HG02970 (cell line): ENCODE data around the gene NHERF2.

Experiments
- ATAC-seq: cut with Tn5 transposase; IDR thresholded peaks from one replicate; pipeline ENCODE4 v1.9.1; 2021; ENCODE audit warnings: mild to moderate bottlenecking, moderate library complexity, moderate number of reproducible peaks; ENCODE audit not compliant: unreplicated experiment, low FRiP score

The NHERF2 gene

GRCh38 chr16:2056077-2056476 is 29.4 kb downstream of the NHERF2 start:
- ATAC-seq = no peak

- ATAC-seq = no peak
Observed at GRCh38 chr16:2056681-2057407, 30.1 kb downstream of the NHERF2 start.

- no peak for ATAC-seq
Observed at GRCh38 chr16:2057438-2057837, 30.7 kb downstream of the NHERF2 start.

GRCh38 chr16:2058420-2058819 is 31.7 kb downstream of the NHERF2 start:
- ATAC-seq = no peak

GRCh38 chr16:2058872-2059271 is 32.2 kb downstream of the NHERF2 start:
- no peak for ATAC-seq

GRCh38 chr16:2060346-2060745 is 33.6 kb downstream of the NHERF2 start:
- no peak for ATAC-seq

GRCh38 chr16:2061023-2061422 is 34.3 kb downstream of the NHERF2 start:
- no peak for ATAC-seq

GRCh38 chr16:2061526-2061925 is 34.8 kb downstream of the NHERF2 start:
- no peak for ATAC-seq

GRCh38 chr16:2062801-2063200 is 36.1 kb downstream of the NHERF2 start:
- no peak for ATAC-seq

- no peak for ATAC-seq
Observed at GRCh38 chr16:2063861-2064260, 37.2 kb downstream of the NHERF2 start.

GRCh38 chr16:2064368-2064945 is 37.8 kb downstream of the NHERF2 start:
- ATAC-seq = no peak

GRCh38 chr16:2066139-2066538 is 39.4 kb downstream of the NHERF2 start:
- no peak for ATAC-seq

- ATAC-seq = no peak
Observed at GRCh38 chr16:2070576-2071453, 44.1 kb downstream of the NHERF2 start.

GRCh38 chr16:2071454-2072202 is 44.9 kb downstream of the NHERF2 start:
- ATAC-seq = no peak

- no peak for ATAC-seq
Observed at GRCh38 chr16:2072926-2073325, 46.2 kb downstream of the NHERF2 start.

- ATAC-seq = no peak
Observed at GRCh38 chr16:2074071-2074470, 47.4 kb downstream of the NHERF2 start.

GRCh38 chr16:2075631-2076030 is 48.9 kb downstream of the NHERF2 start:
- ATAC-seq = no peak

GRCh38 chr16:2076072-2076865 is 49.6 kb downstream of the NHERF2 start:
- ATAC-seq = no peak

GRCh38 chr16:2077016-2077415 is 50.3 kb downstream of the NHERF2 start:
- ATAC-seq = no peak

- ATAC-seq = no peak
Observed at GRCh38 chr16:2077696-2078095, 51.0 kb downstream of the NHERF2 start.
